Chondrocyte (in vitro differentiated cells): ENCODE data around the gene ZNF738. TPM values are rescaled to one million over a fixed set of nuclear protein-coding genes. Genes with fewer than 3 reads are reported as not detected.

ENCODE experiments used
- DNase-seq: peaks from one replicate; pipeline ENCODE4 v3.0.0; 2021; ENCODE audit warnings: mixed read lengths, low spot score
- H3K27ac Mint-ChIP-seq: one replicate; pipeline ENCODE4 v1.8.0; 2021; ENCODE audit warnings: mild to moderate bottlenecking, moderate library complexity, mixed read lengths; ENCODE audit not compliant: unreplicated experiment
- H3K27me3 Mint-ChIP-seq: 2 replicates; pipeline ENCODE4 v1.8.0; 2021; ENCODE audit warnings: low read depth, mixed read lengths
- H3K36me3 Mint-ChIP-seq: 2 replicates; pipeline ENCODE4 v1.8.0; 2021; ENCODE audit warnings: low read depth, mixed read lengths
- H3K4me1 Mint-ChIP-seq: 2 replicates; pipeline ENCODE4 v1.8.0; 2021; ENCODE audit warnings: low read depth, mild to moderate bottlenecking, mixed read lengths
- H3K4me3 Mint-ChIP-seq: one replicate; pipeline ENCODE4 v1.8.0; 2021; ENCODE audit warnings: mild to moderate bottlenecking, moderate library complexity, mixed read lengths; ENCODE audit not compliant: unreplicated experiment
- H3K9me3 Mint-ChIP-seq: 2 replicates; pipeline ENCODE4 v1.8.0; 2021; ENCODE audit warnings: low read depth, mixed read lengths
- total RNA-seq: library from RNA; stranded (reverse); gene quantifications from 3 replicates; pipeline ENCODE4 v1.2.1, GENCODE V29; 2021
- TF ChIP-seq, protein P1 (sequence below): fragments of 200-600 bp; sonication (generic); IDR thresholded peaks from 2 replicates; pipeline ENCODE4 v1.5.0; 2021; ENCODE audit warnings: antibody characterized with exemption, mild to moderate bottlenecking, moderate library complexity

ZNF738 gene
- total RNA-seq, 1 donor from 2014 or later: 6.7 TPM

DNA sequence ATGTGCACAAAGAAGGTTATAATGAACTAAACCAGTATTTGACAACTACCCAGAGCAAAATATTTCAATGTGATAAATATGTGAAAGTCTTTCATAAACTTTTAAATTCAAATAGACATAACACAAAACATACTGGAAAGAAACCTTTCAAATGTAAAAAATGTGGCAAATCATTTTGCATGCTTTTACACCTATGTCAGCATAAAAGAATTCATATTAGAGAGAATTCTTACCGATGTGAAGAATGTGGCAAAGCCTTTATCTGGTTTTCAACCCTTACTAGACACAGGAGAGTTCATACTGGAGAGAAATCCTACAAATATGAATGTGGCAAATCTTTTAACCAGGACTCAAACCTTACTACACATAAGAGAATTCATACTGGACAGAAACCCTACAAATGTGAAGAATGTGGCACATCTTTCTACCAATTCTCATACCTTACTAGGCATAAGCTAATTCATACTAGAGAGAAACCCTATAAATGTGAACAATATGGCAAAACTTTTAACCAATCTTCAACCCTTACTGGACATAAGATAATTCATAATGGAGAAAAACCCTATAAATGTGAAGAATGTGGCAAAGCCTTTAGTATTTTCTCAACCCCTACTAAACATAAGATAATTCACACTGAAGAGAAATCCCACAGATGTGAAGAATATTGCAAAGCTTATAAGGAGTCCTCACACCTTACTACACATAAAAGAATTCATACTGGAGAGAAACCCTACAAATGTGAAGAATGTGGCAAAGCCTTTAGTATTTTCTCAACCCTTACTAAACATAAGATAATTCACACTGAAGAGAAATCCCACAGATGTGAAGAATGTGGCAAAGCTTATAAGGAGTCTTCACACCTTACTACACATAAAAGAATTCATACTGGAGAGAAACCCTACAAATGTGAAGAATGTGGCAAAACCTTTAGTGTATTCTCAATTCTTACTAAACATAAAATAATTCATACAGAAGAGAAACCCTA is 64.5 kb downstream of the ZNF738 start:
- DNase-seq: no peak
- peaks cover 72% of the 10 kb centered on the region for H3K9me3 Mint-ChIP-seq
- peaks cover 57% of the 10 kb centered on the region for H3K36me3 Mint-ChIP-seq
- no peaks in the 10 kb centered on the region for H3K27me3 Mint-ChIP-seq
- H3K4me3 Mint-ChIP-seq: no peak overlapping the region
- TF ChIP-seq, protein P1, sequence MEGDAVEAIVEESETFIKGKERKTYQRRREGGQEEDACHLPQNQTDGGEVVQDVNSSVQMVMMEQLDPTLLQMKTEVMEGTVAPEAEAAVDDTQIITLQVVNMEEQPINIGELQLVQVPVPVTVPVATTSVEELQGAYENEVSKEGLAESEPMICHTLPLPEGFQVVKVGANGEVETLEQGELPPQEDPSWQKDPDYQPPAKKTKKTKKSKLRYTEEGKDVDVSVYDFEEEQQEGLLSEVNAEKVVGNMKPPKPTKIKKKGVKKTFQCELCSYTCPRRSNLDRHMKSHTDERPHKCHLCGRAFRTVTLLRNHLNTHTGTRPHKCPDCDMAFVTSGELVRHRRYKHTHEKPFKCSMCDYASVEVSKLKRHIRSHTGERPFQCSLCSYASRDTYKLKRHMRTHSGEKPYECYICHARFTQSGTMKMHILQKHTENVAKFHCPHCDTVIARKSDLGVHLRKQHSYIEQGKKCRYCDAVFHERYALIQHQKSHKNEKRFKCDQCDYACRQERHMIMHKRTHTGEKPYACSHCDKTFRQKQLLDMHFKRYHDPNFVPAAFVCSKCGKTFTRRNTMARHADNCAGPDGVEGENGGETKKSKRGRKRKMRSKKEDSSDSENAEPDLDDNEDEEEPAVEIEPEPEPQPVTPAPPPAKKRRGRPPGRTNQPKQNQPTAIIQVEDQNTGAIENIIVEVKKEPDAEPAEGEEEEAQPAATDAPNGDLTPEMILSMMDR: no peak
- no peaks in the 10 kb centered on the region for H3K4me1 Mint-ChIP-seq
- no peak overlapping the region for H3K27ac Mint-ChIP-seq

Other genes with a start within 250 kb of the ZNF738 start
- gene ZNF431, start 217.0 kb upstream of the ZNF738 start, total RNA-seq: 7.9 to 12.3 TPM (median 8.6 TPM) in 3 replicates
- gene ZNF708, start 29.6 kb upstream of the ZNF738 start, total RNA-seq: 7.5 to 12.8 TPM (median 8.7 TPM) in 3 replicates
- 8.7 to 19.0 TPM (median 10.0 TPM) in 3 replicates for gene ZNF493, start 38.1 kb downstream of the ZNF738 start, total RNA-seq
- 6.0 to 13.8 TPM (median 6.7 TPM) in 3 replicates for gene ZNF429, start 146.6 kb downstream of the ZNF738 start, total RNA-seq